H9 (cell line): ENCODE data around the gene BHLHE23. TPM values are rescaled to one million over a fixed set of nuclear protein-coding genes. Genes with fewer than 3 reads are reported as not detected.

Source experiments
- DNase-seq: peaks from one replicate; pipeline ENCODE4 v3.0.0-alpha.2; 2017
- H2AFZ ChIP-seq: one replicate; pipeline ENCODE4 v1.6.1; 2013; ENCODE audit warnings: mild to moderate bottlenecking, low read length, control low read depth, moderate library complexity
- H2AK5ac ChIP-seq: 2 replicates; pipeline ENCODE4 v1.6.1; 2013; ENCODE audit warnings: low read length, control low read depth, mixed read lengths; ENCODE audit not compliant: insufficient read length
- H2BK120ac ChIP-seq: one replicate; pipeline ENCODE4 v1.6.1; 2013; ENCODE audit warnings: low read depth, mild to moderate bottlenecking, low read length, control low read depth, inconsistent platforms; ENCODE audit not compliant: poor library complexity, severe bottlenecking
- H2BK12ac ChIP-seq: 2 replicates; pipeline ENCODE4 v1.6.1; 2013; ENCODE audit warnings: low read length, control low read depth, mixed read lengths, low read depth; ENCODE audit not compliant: insufficient read length
- H2BK15ac ChIP-seq: 2 replicates; pipeline ENCODE4 v1.6.1; 2013; ENCODE audit warnings: low read depth, low read length, control low read depth
- H2BK20ac ChIP-seq: one replicate; pipeline ENCODE4 v1.6.1; 2013; ENCODE audit warnings: low read depth, mild to moderate bottlenecking, low read length, control low read depth, inconsistent platforms; ENCODE audit not compliant: poor library complexity, severe bottlenecking
- H2BK5ac ChIP-seq: 2 replicates; pipeline ENCODE4 v1.6.1; 2013; ENCODE audit warnings: low read length, control low read depth, mixed read lengths; ENCODE audit not compliant: insufficient read length
- H3K14ac ChIP-seq: 2 replicates; pipeline ENCODE4 v1.6.1; 2013; ENCODE audit warnings: low read length, control low read depth; ENCODE audit not compliant: insufficient read depth
- H3K18ac ChIP-seq: 2 replicates; pipeline ENCODE4 v1.6.1; 2013; ENCODE audit warnings: low read depth, mild to moderate bottlenecking, mixed read lengths, low read length, control low read depth; ENCODE audit not compliant: insufficient read length
- H3K23ac ChIP-seq: 2 replicates; pipeline ENCODE4 v1.6.1; 2013; ENCODE audit warnings: low read length, control low read depth, mixed read lengths, low read depth; ENCODE audit not compliant: insufficient read length
- H3K23me2 ChIP-seq: 2 replicates; pipeline ENCODE4 v1.6.1; 2013; ENCODE audit warnings: low read depth, mild to moderate bottlenecking, mixed read lengths, low read length, control low read depth; ENCODE audit not compliant: insufficient read length, poor library complexity, severe bottlenecking
- H3K27ac ChIP-seq: 2 replicates; pipeline ENCODE4 v1.5.1; 2013; ENCODE audit warnings: low read length, control low read depth, mixed read lengths, low read depth; ENCODE audit not compliant: insufficient read length
- H3K27me3 ChIP-seq: 2 replicates; pipeline ENCODE4 v1.6.1; 2013; ENCODE audit warnings: low read length, control low read depth, inconsistent platforms; ENCODE audit not compliant: insufficient read depth
- H3K4ac ChIP-seq: 2 replicates; pipeline ENCODE4 v1.6.1; 2013; ENCODE audit warnings: low read depth, mild to moderate bottlenecking, control low read depth, inconsistent platforms, low read length, moderate library complexity
- H3K4me1 ChIP-seq: 2 replicates; pipeline ENCODE4 v1.6.1; 2013; ENCODE audit warnings: low read length, control low read depth, inconsistent platforms; ENCODE audit not compliant: insufficient read depth
- H3K4me2 ChIP-seq: 2 replicates; pipeline ENCODE4 v1.6.1; 2013; ENCODE audit warnings: low read length, control low read depth, mixed read lengths; ENCODE audit not compliant: insufficient read length, insufficient read depth
- H3K56ac ChIP-seq: 2 replicates; pipeline ENCODE4 v1.6.1; 2013; ENCODE audit warnings: low read depth, mild to moderate bottlenecking, mixed read lengths, low read length, control low read depth; ENCODE audit not compliant: insufficient read length
- H3K79me1 ChIP-seq: 2 replicates; pipeline ENCODE4 v1.6.1; 2013; ENCODE audit warnings: low read depth, mild to moderate bottlenecking, moderate library complexity, low read length, control low read depth, inconsistent platforms; ENCODE audit not compliant: insufficient read depth, poor library complexity, severe bottlenecking
- H3K79me2 ChIP-seq: 2 replicates; pipeline ENCODE4 v1.6.1; 2013; ENCODE audit warnings: low read length, control low read depth, inconsistent platforms; ENCODE audit not compliant: insufficient read depth
- H3K9ac ChIP-seq: 2 replicates; pipeline ENCODE4 v1.6.1; 2013; ENCODE audit warnings: low read length, control low read depth, mixed read lengths; ENCODE audit not compliant: insufficient read length; ENCODE audit errors: extremely low read depth
- H3K9me3 ChIP-seq: one replicate; pipeline ENCODE4 v1.6.1; 2013; ENCODE audit warnings: low read depth, low read length, inconsistent platforms; ENCODE audit not compliant: control insufficient read depth
- H3T11ph ChIP-seq: one replicate; pipeline ENCODE4 v1.6.1; 2013; ENCODE audit warnings: mild to moderate bottlenecking, low read length, control low read depth, inconsistent platforms
- H4K20me1 ChIP-seq: one replicate; pipeline ENCODE4 v1.6.1; 2013; ENCODE audit not compliant: control insufficient read depth, insufficient read length, insufficient read depth
- H4K5ac ChIP-seq: 2 replicates; pipeline ENCODE4 v1.6.1; 2013; ENCODE audit warnings: low read depth, mild to moderate bottlenecking, mixed read lengths, low read length, control low read depth; ENCODE audit not compliant: insufficient read length
- H4K8ac ChIP-seq: replicated peaks from 2 replicates; pipeline ENCODE4 v1.6.1; 2013; ENCODE audit warnings: low read length, control low read depth, mixed read lengths, low read depth; ENCODE audit not compliant: insufficient read length
- H4K91ac ChIP-seq: 2 replicates; pipeline ENCODE4 v1.6.1; 2013; ENCODE audit warnings: low read depth, mild to moderate bottlenecking, moderate library complexity, mixed read lengths, low read length, control low read depth; ENCODE audit not compliant: insufficient read length
- H3K27ac Mint-ChIP-seq, 3 experiments: 2 replicates in 2 of 3; 3 replicates in 1 of 3; pipeline ENCODE4 v1.8.0; 2020 to 2021; ENCODE audit warnings: mixed read lengths in 3 of 3, mild to moderate bottlenecking in 1 of 3, moderate library complexity in 1 of 3
- H3K27me3 Mint-ChIP-seq: 2 replicates; pipeline ENCODE4 v1.8.0; 2021; ENCODE audit warnings: low read depth, mild to moderate bottlenecking, moderate library complexity, mixed read lengths
- H3K36me3 Mint-ChIP-seq, 3 experiments: 2 replicates in 2 of 3; 3 replicates in 1 of 3; pipeline ENCODE4 v1.8.0; 2020 to 2021; ENCODE audit warnings: low read depth in 3 of 3, mixed read lengths in 3 of 3; ENCODE audit not compliant: insufficient read depth in 1 of 3
- H3K4me1 Mint-ChIP-seq, 2 experiments: 2 replicates each; pipeline ENCODE4 v1.8.0; 2020; ENCODE audit warnings: mixed read lengths in 2 of 2
- H3K4me3 Mint-ChIP-seq, 2 experiments: 2 replicates in 1 of 2; 3 replicates in 1 of 2; pipeline ENCODE4 v1.8.0; 2020 to 2021; ENCODE audit warnings: mild to moderate bottlenecking in 2 of 2, mixed read lengths in 2 of 2, moderate library complexity in 1 of 2
- H3K9me3 Mint-ChIP-seq, 2 experiments: 2 replicates in 1 of 2; 3 replicates in 1 of 2; pipeline ENCODE4 v1.8.0; 2020; ENCODE audit warnings: mild to moderate bottlenecking in 2 of 2, mixed read lengths in 2 of 2, moderate library complexity in 1 of 2
- WGBS: extraction: QIAGEN DNeasy Blood & Tissue Kit; methylation state at CpG from one replicate; pipeline ENCODE4 v1.1.7; 2013; ENCODE audit warnings: missing lambda C conversion rate, low lambda C conversion rate, mixed read lengths; ENCODE audit not compliant: insufficient read length; ENCODE audit errors: extremely low coverage; 5-methylcytosine and 5-hydroxymethylcytosine counted together
- total RNA-seq: library from RNA; stranded (reverse); gene quantifications from 2 replicates; pipeline ENCODE4 v1.2.1, GENCODE V29; 2021
- TF ChIP-seq, protein P1 (sequence below): fragments of 200-600 bp; sonication (generic); conservative IDR thresholded peaks from 3 replicates; pipeline ENCODE4 v1.8.0; 2021; ENCODE audit warnings: antibody characterized with exemption, mild to moderate bottlenecking

Gene BHLHE23
- total RNA-seq, 1 experiment from 2014 or later = 0.35 TPM

GRCh38 chr20:63020681-63021080, 13.9 kb upstream of the BHLHE23 start:
- no peak overlapping the region for H2BK20ac ChIP-seq
- Mint-ChIP-seq H3K27me3 (peaks cover 13% of the 10 kb centered on the region), H3K4me3 (no peak overlapping the region), H3K4me1 (peaks cover 4 to 11% of the 10 kb centered on the region in 2 experiments; a peak in 3 of 4 replicates), H3K36me3 (peaks cover 0 to 17% (median 3%) of the 10 kb centered on the region in 3 experiments; a peak in 4 of 7 replicates), H3K27ac (no peak overlapping the region), H3K9me3 (peaks cover 12 to 14% of the 10 kb centered on the region in 2 experiments)
- H3K56ac ChIP-seq = no peak overlapping the region
- TF ChIP-seq, protein P1, sequence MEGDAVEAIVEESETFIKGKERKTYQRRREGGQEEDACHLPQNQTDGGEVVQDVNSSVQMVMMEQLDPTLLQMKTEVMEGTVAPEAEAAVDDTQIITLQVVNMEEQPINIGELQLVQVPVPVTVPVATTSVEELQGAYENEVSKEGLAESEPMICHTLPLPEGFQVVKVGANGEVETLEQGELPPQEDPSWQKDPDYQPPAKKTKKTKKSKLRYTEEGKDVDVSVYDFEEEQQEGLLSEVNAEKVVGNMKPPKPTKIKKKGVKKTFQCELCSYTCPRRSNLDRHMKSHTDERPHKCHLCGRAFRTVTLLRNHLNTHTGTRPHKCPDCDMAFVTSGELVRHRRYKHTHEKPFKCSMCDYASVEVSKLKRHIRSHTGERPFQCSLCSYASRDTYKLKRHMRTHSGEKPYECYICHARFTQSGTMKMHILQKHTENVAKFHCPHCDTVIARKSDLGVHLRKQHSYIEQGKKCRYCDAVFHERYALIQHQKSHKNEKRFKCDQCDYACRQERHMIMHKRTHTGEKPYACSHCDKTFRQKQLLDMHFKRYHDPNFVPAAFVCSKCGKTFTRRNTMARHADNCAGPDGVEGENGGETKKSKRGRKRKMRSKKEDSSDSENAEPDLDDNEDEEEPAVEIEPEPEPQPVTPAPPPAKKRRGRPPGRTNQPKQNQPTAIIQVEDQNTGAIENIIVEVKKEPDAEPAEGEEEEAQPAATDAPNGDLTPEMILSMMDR = no peak
- H2BK15ac ChIP-seq = no peak overlapping the region
- H3K14ac ChIP-seq = no peak overlapping the region
- no peak overlapping the region for H3K23ac ChIP-seq
- peak; percentile 10 for DNase-seq
- H2BK12ac ChIP-seq = no peak overlapping the region
- no peak overlapping the region for H3K9ac ChIP-seq
- no peak overlapping the region for H4K5ac ChIP-seq
- no peaks in the 10 kb centered on the region for H3K79me2 ChIP-seq
- no peak overlapping the region for H3T11ph ChIP-seq
- no peak overlapping the region for H2AFZ ChIP-seq
- no CpG with 5 or more reads among the region's 10 CpGs for WGBS
- no peaks in the 10 kb centered on the region for H3K79me1 ChIP-seq
- no peak overlapping the region for H3K27ac ChIP-seq
- no peak overlapping the region for H2AK5ac ChIP-seq
- no peaks in the 10 kb centered on the region for H3K4me1 ChIP-seq
- H4K8ac ChIP-seq = no peak overlapping the region
- H3K4ac ChIP-seq = no peak overlapping the region
- no peaks in the 10 kb centered on the region; the same call in 1 of the 2 replicates for H3K27me3 ChIP-seq
- no peaks in the 10 kb centered on the region for H3K23me2 ChIP-seq
- no peak overlapping the region for H2BK120ac ChIP-seq
- H3K18ac ChIP-seq = no peak overlapping the region
- H3K4me2 ChIP-seq = no peak overlapping the region
- no peaks in the 10 kb centered on the region for H3K9me3 ChIP-seq
- no peaks in the 10 kb centered on the region for H4K20me1 ChIP-seq
- no peak overlapping the region for H2BK5ac ChIP-seq
- H4K91ac ChIP-seq = no peak overlapping the region
